Activated CD4-positive, alpha-beta T cell treated with anti-CD3 and anti-CD28 coated beads for 24 hours (primary cell): Measurements from ENCODE around the gene SLC16A10.
"Not testable (repeated sequence)": the region's sequence is repeated elsewhere in the genome, so short reads cannot be mapped to it uniquely, and the experiment has no call there.

Experiments
- DNase-seq, 2 donors: peaks; one replicate each; pipeline ENCODE4 v3.0.0-alpha.2; 2020; ENCODE audit warnings: low read depth in 2 of 2

Gene SLC16A10

DNA sequence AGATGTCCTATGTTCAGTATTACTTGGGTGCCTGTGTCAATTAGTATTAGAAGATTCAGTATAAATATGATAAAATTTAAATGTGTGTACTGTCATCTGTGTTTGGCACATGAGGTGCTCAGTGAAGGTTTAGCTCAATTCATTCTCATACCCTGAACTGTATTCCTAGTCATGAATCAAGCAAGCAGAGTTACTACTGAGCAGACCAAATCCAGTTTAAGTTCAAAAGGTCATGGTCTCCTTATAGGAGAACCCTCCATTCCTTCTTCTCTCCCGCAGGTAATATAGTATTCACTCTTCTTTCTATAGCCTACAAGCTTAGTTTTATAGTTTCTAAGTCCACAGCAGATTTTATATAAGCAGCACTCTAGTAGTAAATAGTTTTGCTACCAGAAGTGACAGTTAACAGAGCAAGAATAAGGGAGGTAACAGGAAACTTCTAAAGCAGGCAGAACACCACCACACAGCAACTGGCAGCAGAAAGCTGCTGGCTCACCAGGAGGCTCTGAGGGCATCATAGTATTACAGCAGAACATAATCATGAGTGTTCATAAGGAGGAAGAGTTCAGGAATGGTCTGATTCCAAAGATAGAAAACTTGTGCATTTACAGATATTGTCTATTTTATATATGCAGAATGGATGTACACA is 133.2 kb downstream of the SLC16A10 start:
- DNase-seq, result no peak

DNA sequence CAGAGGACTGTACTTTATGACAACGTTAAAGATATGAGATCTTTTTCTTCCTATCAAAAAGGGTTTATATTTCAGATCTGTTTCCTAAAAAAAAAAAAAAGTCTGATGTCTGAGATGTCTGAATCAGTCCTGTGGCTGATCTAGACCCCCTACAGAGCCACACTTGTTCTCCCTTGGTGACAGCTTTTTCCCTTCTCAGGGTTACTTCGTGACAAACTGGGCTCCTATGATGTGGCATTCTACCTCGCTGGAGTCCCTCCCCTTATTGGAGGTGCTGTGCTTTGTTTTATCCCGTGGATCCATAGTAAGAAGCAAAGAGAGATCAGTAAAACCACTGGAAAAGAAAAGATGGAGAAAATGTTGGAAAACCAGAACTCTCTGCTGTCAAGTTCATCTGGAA is 134.5 kb downstream of the SLC16A10 start:
- no peak for DNase-seq

DNA sequence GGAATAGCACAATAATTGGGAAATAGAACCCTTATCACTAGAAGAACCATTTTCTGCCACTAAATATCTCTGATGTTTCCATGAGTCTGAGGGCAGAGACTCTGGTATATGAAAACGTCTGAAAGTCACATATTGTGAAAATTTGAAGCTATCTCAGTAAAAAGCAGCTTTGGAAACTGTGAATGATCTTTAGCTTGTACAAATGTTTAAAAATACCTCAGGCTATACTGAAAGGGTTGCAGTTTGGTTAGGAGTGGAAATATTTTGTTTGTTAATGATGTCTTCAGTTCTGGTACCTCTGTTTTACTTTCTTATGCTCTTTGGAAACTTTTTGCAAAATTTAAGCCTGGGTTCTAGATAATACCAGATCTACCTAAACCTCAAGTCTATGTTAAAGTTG is 135.0 kb downstream of the SLC16A10 start:
- no peak for DNase-seq

DNA sequence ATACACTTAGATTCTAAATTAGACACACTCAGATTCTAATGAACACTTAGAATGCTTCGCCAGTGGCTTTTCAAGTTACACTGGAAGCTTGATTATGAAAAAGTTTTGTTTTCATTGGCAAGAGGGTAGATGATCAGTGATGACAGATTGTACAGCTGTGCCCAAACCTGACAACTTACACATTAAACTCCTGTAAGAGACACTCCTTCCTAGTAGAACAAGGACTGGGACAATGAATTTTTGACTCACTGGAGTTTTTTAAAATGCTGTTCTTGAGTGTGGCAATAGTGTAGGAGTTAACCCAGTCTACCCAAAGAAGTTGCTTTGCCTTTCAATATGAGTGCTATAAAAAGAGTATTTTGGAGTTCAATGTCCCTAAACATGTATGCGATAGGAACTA is 140.8 kb downstream of the SLC16A10 start:
- DNase-seq, result no peak

DNA sequence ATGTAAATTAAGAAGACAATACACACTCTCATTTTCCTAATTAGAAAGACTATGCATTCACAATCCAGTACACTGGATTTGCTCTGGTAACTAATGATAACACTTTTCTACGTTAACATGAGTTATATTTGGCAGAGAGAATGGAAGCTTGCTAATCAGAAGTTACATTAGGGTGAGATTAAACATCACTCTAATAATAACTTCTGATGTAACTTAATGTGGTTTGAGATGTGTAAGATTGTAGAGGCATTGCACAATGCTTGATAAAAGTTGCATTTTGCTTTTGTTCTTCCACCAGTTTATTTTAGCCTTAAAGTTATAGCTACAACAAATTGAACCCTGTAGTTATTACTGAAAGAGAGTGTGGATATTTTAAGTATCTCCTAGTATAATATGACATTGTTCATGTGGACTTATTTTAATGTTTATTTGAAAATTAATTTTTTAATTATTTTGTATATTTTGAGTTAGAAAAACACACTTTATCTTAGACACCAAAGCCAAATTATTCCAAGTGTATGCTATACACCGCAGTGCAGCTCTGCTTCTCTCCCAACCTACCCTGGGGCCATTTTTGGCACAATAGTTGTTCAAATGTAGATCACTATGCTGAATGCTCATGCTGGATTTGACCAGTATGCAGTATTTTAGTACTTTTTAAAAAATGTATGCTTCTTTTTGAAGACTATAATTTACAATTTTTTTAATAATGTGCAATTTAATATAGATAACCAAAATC is 143.2 kb downstream of the SLC16A10 start:
- no peak for DNase-seq

DNA sequence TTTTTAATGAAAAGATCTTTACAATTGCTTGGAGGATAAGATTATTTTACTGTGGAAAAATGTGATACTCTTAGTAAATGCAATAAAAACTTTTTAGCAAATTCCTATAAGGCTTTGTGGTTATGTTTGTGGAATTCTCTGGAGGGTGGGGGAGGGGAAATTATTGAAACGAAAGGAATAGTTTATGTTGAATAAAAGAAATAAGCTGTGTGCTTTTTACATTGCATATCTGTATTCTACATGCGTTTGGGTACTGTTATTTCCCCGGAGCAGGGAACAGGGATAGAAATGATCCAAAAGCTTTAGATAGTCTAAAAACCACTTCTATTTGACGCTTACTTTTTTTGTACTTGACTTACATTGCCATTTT is 143.8 kb downstream of the SLC16A10 start:
- DNase-seq, result no peak

DNA sequence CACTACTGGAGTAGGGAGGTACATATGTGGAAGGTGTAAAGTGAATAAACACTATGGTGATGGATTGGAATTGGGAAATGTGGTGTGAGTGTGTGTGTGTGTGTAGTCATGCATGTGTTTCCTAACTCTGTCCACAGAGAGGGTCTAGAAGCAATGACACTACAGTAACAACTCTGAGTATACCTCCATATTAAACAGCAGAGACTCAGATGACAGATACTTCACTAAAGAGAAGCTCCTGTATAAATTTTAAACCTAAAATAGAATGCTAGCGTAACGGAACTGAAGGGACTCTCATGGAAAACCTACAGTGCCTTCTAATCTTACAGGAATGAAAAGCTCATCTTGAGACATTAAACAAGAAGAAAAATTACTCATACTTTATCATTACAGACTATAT is 150.5 kb downstream of the SLC16A10 start:
- DNase-seq, result no peak

DNA sequence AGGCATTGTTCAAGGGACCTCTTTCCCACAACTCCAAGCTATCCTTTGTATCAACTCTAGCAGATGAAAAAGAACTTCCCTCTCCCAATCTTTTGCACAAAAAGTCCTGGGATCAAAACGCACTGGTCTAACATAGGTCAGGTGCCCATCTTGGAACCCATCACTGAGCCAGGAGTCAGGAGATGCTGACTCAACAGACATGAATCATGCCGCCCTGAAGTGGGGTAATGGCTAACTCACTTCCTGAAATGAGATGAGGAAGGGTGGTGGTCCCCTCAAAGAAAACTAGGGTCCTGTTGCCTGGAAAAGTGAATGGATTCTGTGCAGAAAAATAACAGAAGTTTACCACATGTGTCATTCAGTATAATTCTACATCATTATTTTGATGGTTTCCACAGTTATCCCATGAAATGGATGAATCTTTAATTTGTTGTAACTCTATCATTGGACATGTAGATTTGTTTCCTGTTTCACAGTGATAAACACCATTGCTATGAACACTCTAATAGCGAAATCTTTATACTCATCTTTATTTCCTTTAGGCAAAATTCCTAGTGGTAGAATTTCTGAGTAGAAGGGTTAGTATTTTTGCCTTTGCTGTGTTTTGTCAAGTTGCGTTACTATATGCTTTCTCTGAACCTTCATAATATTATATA is 151.3 kb downstream of the SLC16A10 start:
- no peak for DNase-seq

DNA sequence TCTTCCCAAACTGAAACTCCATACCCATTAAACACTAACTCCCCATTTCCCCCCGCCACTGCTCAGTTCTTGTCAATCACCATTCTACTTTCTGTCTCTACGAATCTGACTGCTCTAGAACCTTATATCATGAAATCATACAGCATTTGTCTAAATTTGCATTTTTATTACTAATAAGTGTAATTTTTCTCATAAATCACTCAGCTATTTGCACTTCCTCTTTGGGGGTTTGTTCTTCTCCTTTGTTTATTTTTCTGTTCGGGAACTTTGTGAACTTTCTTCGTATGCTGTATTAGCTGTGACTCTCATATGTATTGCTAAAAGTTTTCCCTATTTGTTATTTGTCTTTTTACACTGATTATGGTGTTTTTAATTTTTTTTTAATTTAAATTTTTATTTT is 152.2 kb downstream of the SLC16A10 start:
- no peak for DNase-seq

DNA sequence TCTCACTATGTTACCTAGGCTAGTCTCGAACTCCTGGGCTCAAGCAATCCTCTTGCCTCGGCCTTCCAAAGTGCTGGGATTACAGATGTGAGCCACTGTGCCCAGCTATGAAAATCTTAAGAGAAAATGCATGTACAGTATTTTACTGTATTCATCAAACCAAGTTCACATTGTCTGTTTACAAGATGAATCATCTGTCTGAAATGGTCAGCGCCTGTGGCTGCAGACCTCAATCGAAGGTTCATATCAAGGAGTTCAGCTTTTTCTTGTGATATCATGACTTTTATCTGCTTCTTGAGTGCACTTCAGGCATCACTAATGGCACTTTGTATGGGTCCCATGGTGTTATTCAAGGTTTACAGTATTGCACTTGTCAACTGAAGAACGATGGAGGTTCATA is 155.1 kb downstream of the SLC16A10 start:
- DNase-seq, result no peak

DNA sequence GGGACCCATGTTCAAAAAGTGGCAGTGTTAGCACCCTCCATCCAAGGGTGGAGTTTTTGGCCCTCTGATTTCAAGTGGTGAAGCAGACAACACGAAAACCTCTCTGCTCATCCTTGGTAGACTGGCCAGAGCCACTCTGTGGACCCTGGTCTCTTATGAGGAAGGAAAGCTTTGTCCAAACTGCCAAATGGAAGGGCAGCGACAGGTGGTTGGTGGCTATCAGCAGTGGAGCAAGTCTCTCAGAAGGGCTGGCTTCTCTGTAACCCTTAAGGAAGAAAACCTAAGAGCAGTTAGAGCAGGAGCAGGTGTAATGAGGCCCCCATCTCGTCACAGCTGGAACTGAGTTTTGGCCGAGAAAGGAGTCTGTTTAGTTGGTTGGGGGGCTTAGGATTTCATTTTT is 155.8 kb downstream of the SLC16A10 start:
- no peak for DNase-seq

DNA sequence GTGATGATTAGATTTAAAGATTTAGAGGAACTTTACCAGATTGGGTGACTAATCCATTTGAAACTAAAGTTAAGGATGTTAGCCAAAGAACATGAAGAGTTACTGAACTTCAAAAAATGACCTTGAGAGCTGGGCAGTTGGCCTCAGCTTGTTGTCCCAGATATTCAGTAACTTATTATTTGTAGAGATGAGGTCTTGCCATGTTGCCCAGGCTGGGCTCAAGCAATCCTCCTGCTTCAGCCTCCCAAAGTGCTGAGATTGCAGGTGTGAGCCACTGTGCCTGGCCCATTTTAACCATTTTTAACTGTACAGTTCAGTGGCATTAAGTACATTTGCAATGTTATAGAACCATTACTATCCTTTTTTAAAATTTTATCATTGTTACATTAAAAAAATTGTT is 161.5 kb downstream of the SLC16A10 start:
- DNase-seq, result no peak

DNA sequence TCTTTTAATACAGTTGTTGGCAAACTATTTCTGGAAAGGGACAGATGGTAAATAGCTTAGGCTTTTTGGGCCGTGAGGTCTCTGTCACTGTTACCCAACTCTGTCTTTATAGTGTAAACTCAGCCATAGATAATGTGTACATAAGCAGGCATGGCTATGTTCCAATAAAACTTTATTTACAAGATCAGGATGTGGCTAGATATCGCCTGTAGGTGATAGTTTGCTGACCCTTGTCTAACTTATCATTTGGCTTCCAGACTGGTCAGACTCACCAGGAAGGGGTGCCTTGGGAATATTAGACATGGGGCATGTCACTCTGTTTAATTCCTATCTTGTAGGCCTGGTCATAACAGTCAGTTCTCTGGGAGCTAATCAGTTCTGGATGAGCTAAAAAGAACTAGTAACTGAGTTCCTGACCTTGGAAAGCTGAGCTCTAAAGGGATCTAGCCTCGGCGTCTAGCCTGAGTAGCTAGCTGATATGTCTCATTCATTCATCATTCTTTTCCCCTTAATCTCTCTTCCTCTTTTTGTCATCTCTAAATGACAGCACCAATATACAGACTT is 163.6 kb downstream of the SLC16A10 start:
- DNase-seq, result no peak

DNA sequence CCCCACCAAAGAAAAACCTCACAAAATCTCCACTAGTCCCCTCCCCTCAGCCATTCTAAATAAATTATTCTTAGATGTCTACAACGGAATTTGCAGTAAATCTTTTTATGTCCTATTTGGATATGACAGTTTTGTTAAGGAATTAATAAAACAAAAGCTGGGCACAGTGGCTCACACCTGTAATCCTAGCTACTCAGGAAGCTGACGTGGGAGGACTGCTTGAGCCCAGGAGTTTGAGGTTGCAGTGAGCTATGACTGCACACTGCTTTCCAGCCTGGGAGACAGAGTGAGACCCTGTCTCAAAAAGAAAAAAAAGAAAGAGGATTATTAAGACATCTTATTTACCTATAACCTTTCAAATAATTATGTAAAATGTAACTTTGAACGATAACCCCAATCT is 165.4 kb downstream of the SLC16A10 start:
- DNase-seq, result no peak

DNA sequence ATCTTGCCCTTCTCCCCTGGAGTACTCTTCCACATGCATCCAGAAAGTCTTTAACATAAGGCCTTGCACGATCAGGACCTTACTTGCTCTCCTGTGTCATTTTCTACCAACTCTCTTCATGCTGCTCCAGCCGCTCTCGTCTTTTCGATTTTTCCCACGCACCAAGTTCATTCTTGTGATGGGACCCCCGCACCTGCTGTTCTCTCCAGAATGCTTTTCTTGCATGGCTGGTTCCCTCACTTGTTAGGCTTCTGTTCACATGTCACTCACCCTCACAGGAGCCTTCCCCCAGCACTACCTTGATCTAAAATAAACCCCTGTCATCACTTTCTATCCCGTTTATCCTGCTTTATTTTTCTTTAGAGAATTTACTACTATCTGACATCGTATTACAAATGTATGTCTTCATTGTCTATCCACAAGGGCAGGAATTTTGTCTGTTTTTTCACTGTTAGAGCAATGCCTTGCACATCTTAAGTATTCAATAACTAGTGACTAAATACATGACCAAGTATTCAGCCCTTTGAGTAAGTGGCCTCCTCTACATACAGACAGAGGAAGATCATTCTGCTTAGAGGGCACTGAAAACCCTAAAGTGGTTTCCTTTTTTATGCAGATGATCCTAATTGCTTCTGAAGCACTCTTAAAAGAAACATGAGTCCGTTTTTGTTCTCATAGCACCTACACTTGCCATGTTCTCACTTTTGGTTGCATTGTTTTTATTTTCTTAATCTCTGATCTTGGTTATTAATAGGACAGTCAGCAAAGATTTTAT is 166.9 kb downstream of the SLC16A10 start:
- no peak for DNase-seq

DNA sequence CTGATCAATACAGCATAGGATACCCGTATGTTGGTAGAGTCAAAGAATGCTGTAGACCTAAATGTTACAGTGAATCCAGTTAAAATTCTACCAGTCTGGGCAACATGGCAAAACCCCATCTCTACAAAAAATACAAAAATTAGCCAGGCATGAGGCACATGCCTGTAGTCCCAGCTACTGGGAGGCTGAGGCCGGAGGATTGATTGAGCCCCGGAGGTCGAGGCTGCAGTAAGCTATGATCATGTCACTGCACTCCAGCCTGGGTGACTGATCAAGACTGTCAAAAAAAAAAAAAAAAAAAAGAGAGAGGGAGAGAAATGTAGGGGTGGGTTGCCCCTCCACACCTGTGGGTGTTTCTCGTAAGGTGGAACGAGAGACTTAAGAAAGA is 167.5 kb downstream of the SLC16A10 start:
- DNase-seq, result no peak

DNA sequence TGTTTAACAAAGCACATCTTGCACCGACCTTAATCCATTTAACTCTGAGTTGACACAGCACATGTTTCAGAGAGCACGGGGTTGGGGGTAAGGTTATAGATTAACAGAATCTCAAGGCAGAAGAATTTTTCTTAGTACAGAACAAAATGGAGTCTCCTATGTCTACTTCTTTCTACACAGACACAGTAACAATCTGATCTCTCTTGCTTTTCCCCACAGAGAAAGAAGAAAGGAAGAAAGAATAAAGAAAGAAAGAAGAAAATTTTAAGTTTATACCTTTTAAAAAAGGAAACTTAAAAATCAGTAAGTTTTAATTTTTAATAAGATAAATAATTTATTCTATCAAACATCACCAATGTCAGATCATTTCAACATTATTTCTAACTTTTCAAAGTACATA is 168.5 kb downstream of the SLC16A10 start:
- not testable (repeated sequence) for DNase-seq

DNA sequence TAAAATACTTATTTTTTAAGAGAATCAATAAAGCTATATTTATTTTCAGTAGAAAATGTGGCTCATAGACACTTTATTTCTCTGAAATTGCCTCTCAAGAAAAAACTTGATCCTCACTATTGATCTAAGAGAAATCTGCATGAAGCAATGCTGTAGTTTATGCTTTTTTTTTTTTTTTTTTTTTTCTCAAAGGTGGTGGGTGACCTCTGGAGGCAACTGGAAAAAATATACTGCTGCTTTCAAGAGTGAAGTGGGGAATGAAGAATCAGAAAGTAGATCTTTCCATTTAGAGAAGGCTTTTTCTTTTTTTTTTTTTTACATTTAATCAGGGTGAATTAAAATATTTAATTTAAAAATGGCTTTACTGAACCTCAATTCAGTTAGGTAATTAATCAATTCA is 169.3 kb downstream of the SLC16A10 start:
- no peak for DNase-seq

DNA sequence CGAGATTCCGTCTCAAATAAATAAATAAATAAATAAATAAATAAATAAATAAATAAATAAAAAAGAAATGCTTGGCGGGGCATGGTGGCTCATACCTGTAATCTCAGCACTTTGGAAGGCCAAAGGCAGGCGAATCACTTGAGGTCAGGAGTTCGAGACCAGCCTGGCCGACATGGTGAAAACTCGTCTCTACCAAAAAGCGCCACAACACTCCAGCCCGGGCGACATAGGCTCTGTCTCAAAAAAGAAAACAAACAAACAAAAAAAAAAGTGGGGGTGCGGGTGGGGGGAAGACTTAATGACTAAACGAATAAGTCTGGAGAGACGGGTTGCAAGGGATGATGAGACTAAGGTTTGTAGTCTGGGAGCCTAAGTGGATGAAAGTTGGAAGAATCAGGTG is 170.7 kb downstream of the SLC16A10 start:
- DNase-seq, result no peak

DNA sequence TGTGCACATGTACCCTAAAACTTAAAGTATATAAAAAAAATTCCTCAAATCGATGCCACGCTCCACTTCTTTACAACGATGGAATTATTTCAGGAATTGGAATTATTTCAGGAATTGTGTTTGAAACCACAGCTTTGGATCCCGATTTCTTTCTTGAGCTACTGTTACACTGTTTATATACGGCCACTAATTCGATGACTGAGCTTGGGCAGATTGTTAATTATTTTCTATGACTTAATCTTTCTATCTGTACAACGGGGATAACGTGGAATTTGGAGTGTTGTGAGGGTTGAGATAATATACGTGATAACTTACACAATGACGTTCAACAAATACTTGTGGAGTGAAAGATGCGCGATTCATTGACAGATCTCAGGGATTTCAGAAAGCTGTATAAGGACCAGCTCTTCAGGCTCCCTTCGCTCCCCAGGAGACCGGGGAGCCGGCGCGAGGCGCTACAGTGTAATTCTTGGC is 171.3 kb downstream of the SLC16A10 start:
- DNase-seq, result no peak

DNA sequence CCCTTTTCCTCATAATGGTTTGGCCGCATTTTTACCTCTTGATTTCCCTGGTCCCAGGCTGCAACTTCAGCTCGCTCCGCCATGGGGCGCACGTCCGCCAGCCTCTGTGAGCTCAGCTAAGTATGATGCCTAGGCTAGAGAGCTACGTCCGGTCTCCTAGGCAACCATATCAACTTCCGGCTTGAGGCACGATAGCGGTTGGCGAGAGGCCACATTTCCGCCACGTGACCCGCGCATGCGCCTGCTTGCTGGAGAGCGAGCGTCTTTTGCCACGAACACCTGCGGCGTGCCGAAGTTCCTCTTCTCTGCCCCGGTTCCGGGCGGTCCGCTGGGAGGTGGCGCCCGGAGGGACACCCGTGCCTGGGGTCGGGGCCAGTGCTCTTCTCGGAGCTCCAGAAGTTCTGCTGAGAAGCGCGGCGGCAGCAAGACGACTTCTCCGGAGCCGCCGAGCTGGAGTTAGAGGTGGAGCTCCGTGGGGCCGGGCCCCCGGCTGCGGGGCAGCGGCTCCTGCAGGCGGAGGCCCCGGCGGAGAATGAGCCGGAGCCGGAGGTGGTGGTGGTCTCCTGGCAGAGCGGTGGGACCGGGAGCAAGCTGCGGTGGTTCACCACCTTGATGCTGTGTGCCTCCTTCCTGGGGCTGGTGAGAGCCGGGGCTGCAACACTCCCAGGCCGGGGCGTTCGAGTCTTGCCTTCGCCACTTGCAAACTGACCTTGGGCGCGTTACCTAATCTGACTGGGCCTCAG is 172.0 kb downstream of the SLC16A10 start:
- DNase-seq, result peak; percentile 96 to 98
